NCI-H446 treated with DMSO at 0.1 percent for 48 hours (cell line): ENCODE measurements around the gene TTLL12.

Experiments
- DNase-seq: peaks from one replicate; lab custom pipeline; 2025; lab: John Stamatoyannopoulos, UW

The TTLL12 gene

GRCh38 chr22:43213962-43214361 lies 27.0 kb upstream of the TTLL12 start:
- no peak for DNase-seq

GRCh38 chr22:43213051-43213450 lies 26.1 kb upstream of the TTLL12 start:
- DNase-seq: no peak

- no peak for DNase-seq
Observed at GRCh38 chr22:43212434-43212952, 25.6 kb upstream of the TTLL12 start.

- no peak for DNase-seq
Observed at GRCh38 chr22:43211941-43212433, 25.1 kb upstream of the TTLL12 start.

- DNase-seq: no peak
Observed at GRCh38 chr22:43210631-43211515, 23.9 kb upstream of the TTLL12 start.

- no peak for DNase-seq
Observed at GRCh38 chr22:43209971-43210370, 23.0 kb upstream of the TTLL12 start.

- DNase-seq: no peak
Observed at GRCh38 chr22:43209523-43209890, 22.6 kb upstream of the TTLL12 start.

GRCh38 chr22:43208703-43209522 lies 22.0 kb upstream of the TTLL12 start:
- no peak for DNase-seq

- no peak for DNase-seq
Observed at GRCh38 chr22:43207849-43208702, 21.1 kb upstream of the TTLL12 start.

- no peak for DNase-seq
Observed at GRCh38 chr22:43207386-43207785, 20.5 kb upstream of the TTLL12 start.

GRCh38 chr22:43206509-43207161 lies 19.7 kb upstream of the TTLL12 start:
- DNase-seq: no peak

- DNase-seq: no peak
Observed at GRCh38 chr22:43205748-43206508, 19.0 kb upstream of the TTLL12 start.

GRCh38 chr22:43205261-43205691 lies 18.3 kb upstream of the TTLL12 start:
- no peak for DNase-seq

- DNase-seq: no peak
Observed at GRCh38 chr22:43203471-43203981, 16.6 kb upstream of the TTLL12 start.

GRCh38 chr22:43202756-43203410 lies 15.9 kb upstream of the TTLL12 start:
- no peak for DNase-seq

GRCh38 chr22:43202326-43202725 lies 15.4 kb upstream of the TTLL12 start:
- no peak for DNase-seq

GRCh38 chr22:43201486-43202219 lies 14.7 kb upstream of the TTLL12 start:
- DNase-seq: no peak

- no peak for DNase-seq
Observed at GRCh38 chr22:43200555-43200954, 13.6 kb upstream of the TTLL12 start.

- no peak for DNase-seq
Observed at GRCh38 chr22:43200031-43200430, 13.1 kb upstream of the TTLL12 start.
